ENCODE data around the gene PTMS.

Gene PTMS

DNA sequence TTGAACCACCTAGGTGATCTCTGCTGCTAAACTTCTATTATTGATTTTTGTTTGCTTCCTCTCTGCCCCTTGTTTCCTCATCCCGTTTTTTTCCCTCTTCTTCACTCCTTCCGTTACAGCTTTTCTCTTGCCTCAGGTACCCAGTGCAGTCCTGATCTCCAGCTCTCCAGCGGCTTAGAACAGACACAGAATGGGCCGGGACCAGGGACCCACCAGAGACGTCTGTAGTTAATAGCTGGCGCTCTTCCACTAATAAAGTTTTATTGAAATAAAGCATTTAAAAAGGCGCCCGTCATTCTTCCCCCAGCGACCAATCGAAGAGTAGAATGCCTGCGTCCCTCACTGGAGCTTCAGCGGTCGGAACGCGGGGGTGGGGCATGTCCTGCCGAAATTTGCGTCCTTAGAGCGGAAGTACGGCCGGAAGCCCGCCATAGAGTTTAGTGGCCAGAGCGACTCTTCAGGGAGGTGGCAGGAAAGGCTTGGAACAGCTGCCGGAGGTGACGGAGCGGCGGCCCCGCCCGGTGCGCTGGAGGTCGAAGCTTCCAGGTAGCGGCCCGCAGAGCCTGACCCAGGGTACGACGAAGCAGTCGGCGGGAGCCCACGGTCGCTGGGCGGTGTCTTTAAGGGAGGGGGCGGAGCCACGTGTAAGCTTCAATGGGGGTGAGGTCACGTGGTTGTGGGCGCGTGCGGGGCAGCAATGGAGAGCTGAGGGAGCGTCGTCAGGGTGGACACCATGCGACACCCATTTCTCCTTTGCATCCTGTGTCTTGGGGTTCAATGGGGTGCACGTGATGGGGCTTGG, 42.4 kb upstream of the PTMS start, which contains the start of gene COPS7A:
COPS7A (plus strand) TSS at position 440 of the 802 bp plus-strand sequence. CDS start 611 bp downstream, outside the sequence.
- no peak for TF ChIP-seq EZH2phosphoT487 (IDR thresholded peaks at IDR 0.05; ENCODE audit: low read depth)
- TF ChIP-seq, protein P1, sequence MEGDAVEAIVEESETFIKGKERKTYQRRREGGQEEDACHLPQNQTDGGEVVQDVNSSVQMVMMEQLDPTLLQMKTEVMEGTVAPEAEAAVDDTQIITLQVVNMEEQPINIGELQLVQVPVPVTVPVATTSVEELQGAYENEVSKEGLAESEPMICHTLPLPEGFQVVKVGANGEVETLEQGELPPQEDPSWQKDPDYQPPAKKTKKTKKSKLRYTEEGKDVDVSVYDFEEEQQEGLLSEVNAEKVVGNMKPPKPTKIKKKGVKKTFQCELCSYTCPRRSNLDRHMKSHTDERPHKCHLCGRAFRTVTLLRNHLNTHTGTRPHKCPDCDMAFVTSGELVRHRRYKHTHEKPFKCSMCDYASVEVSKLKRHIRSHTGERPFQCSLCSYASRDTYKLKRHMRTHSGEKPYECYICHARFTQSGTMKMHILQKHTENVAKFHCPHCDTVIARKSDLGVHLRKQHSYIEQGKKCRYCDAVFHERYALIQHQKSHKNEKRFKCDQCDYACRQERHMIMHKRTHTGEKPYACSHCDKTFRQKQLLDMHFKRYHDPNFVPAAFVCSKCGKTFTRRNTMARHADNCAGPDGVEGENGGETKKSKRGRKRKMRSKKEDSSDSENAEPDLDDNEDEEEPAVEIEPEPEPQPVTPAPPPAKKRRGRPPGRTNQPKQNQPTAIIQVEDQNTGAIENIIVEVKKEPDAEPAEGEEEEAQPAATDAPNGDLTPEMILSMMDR (IDR thresholded peaks at IDR 0.05; ENCODE audit: low read depth, low read length): no peak
- Histone ChIP-seq H3K79me2 (ENCODE audit: low read length) (peaks cover 12% of the 10 kb centered on the region), H2AFZ (ENCODE audit: low read depth, low read length) (peak within 1 kb of the TSS; percentile 98), H3K4me3 (ENCODE audit: low read length) (peak within 1 kb of the TSS; percentile 93), H3K4me1 (ENCODE audit: low read length) (peaks cover 10% of the 10 kb centered on the region), H3K27me3 (ENCODE audit: low read depth, low read length) (no peaks in the 10 kb centered on the region), H4K20me1 (ENCODE audit: insufficient read depth, low read length) (no peaks in the 10 kb centered on the region), H3K4me2 (ENCODE audit: low read length) (peak within 1 kb of the TSS; percentile 91), H3K9me3 (ENCODE audit: insufficient read depth, low read length) (no peaks in the 10 kb centered on the region), H3K9ac (ENCODE audit: low read length) (peak within 1 kb of the TSS; percentile 94), H3K36me3 (replicated peaks; ENCODE audit: low read depth, low read length) (peaks cover 10% of the 10 kb centered on the region), H3K27ac (ENCODE audit: low read length) (peak within 1 kb of the TSS; percentile 74)

DNA sequence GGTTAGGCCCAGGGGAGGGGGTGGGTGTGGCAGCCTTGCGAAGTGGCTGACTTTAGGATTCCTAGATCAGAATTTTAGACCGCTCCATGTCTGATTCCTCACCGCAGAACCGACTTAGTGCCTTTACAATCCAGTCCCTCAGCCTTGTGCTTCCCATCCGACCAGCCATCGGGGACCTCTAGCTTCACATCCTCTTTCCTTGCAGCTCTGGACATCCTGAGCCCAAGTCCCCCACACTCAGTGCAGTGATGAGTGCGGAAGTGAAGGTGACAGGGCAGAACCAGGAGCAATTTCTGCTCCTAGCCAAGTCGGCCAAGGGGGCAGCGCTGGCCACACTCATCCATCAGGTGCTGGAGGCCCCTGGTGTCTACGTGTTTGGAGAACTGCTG, 41.8 kb upstream of the PTMS start:
- peaks cover 14% of the 10 kb centered on the region for H3K4me1 ChIP-seq (ENCODE audit: low read length)
- no peaks in the 10 kb centered on the region for H4K20me1 ChIP-seq (ENCODE audit: insufficient read depth, low read length)
- peak overlapping the region; percentile 81 for H3K9ac ChIP-seq (ENCODE audit: low read length)
- no peaks in the 10 kb centered on the region for H3K27me3 ChIP-seq (ENCODE audit: low read depth, low read length)
- peaks cover 16% of the 10 kb centered on the region for H3K36me3 ChIP-seq (replicated peaks; ENCODE audit: low read depth, low read length)
- peak overlapping the region; percentile 85 for H3K4me2 ChIP-seq (ENCODE audit: low read length)
- peak overlapping the region; percentile 93 for H3K4me3 ChIP-seq (ENCODE audit: low read length)
- TF ChIP-seq, protein P1 (IDR thresholded peaks at IDR 0.05; ENCODE audit: low read depth, low read length): no peak
- TF ChIP-seq EZH2phosphoT487 (IDR thresholded peaks at IDR 0.05; ENCODE audit: low read depth): no peak
- peak overlapping the region; percentile 74 for H3K27ac ChIP-seq (ENCODE audit: low read length)
- H2AFZ ChIP-seq (ENCODE audit: low read depth, low read length): peak overlapping the region; percentile 25; the same call in 1 of the 2 replicates
- no peaks in the 10 kb centered on the region for H3K9me3 ChIP-seq (ENCODE audit: insufficient read depth, low read length)
- H3K79me2 ChIP-seq (ENCODE audit: low read length): peaks cover 12% of the 10 kb centered on the region

DNA sequence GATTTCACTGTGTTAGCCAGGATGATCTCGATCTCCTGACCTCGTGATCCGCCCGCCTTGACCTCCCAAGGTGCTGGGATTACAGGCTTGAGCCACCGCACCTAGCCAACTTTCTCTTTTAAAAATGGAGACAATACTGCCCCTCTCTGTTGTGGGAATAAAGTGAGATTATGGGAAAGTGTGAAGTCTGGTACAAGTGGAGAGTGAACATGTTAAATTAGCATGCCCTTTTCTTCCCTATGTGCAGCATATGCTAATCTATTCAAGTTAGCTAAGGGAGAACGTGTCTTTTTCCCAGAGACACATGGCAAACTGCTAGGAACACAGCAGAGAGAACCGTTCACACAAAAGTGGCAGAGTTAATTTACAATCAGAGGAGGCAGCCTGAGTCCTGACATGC, 40.8 kb upstream of the PTMS start:
- peaks cover 12% of the 10 kb centered on the region for H3K79me2 ChIP-seq (ENCODE audit: low read length)
- no peak overlapping the region for H3K4me3 ChIP-seq (ENCODE audit: low read length)

DNA sequence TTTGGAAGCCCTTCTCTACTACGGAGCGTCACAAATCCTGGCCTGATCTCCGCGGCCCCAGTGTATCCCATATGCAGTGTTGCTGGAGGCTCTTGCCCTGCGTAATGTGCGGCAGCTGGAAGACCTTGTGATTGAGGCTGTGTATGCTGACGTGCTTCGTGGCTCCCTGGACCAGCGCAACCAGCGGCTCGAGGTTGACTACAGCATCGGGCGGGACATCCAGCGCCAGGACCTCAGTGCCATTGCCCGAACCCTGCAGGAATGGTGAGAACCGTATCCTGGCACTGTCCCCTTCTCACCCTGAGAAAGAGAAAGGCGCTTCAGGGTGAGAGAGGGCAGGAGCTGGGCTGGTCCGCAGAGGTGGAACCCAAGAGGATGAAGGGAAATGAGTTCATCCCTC, 37.0 kb upstream of the PTMS start:
- Histone ChIP-seq H3K9ac (ENCODE audit: low read length) (no peak overlapping the region), H3K27me3 (ENCODE audit: low read depth, low read length) (no peaks in the 10 kb centered on the region), H3K4me1 (ENCODE audit: low read length) (peaks cover 25% of the 10 kb centered on the region), H4K20me1 (ENCODE audit: insufficient read depth, low read length) (no peaks in the 10 kb centered on the region), H3K79me2 (ENCODE audit: low read length) (peaks cover 12% of the 10 kb centered on the region), H3K4me2 (ENCODE audit: low read length) (no peak overlapping the region), H3K9me3 (ENCODE audit: insufficient read depth, low read length) (no peaks in the 10 kb centered on the region), H2AFZ (ENCODE audit: low read depth, low read length) (no peak overlapping the region), H3K4me3 (ENCODE audit: low read length) (no peak overlapping the region), H3K27ac (ENCODE audit: low read length) (no peak overlapping the region), H3K36me3 (replicated peaks; ENCODE audit: low read depth, low read length) (peaks cover 40% of the 10 kb centered on the region)
- TF ChIP-seq, protein P1 (IDR thresholded peaks at IDR 0.05; ENCODE audit: low read depth, low read length): no peak
- no peak for TF ChIP-seq EZH2phosphoT487 (IDR thresholded peaks at IDR 0.05; ENCODE audit: low read depth)

More for the DNA sequence above, 40.8 kb upstream of the PTMS start:
- H3K4me2 ChIP-seq (ENCODE audit: low read length): peak overlapping the region; percentile 85
- H2AFZ ChIP-seq (ENCODE audit: low read depth, low read length): no peak overlapping the region
- H4K20me1 ChIP-seq (ENCODE audit: insufficient read depth, low read length): no peaks in the 10 kb centered on the region
- no peaks in the 10 kb centered on the region for H3K9me3 ChIP-seq (ENCODE audit: insufficient read depth, low read length)
- no peaks in the 10 kb centered on the region for H3K27me3 ChIP-seq (ENCODE audit: low read depth, low read length)
- no peak for TF ChIP-seq EZH2phosphoT487 (IDR thresholded peaks at IDR 0.05; ENCODE audit: low read depth)
- TF ChIP-seq, protein P1 (IDR thresholded peaks at IDR 0.05; ENCODE audit: low read depth, low read length): no peak
- peaks cover 26% of the 10 kb centered on the region for H3K36me3 ChIP-seq (replicated peaks; ENCODE audit: low read depth, low read length)
- H3K27ac ChIP-seq (ENCODE audit: low read length): no peak overlapping the region
- H3K4me1 ChIP-seq (ENCODE audit: low read length): peaks cover 23% of the 10 kb centered on the region
- H3K9ac ChIP-seq (ENCODE audit: low read length): no peak overlapping the region
